ENCODE results near the gene EYA4.

The EYA4 gene

DNA sequence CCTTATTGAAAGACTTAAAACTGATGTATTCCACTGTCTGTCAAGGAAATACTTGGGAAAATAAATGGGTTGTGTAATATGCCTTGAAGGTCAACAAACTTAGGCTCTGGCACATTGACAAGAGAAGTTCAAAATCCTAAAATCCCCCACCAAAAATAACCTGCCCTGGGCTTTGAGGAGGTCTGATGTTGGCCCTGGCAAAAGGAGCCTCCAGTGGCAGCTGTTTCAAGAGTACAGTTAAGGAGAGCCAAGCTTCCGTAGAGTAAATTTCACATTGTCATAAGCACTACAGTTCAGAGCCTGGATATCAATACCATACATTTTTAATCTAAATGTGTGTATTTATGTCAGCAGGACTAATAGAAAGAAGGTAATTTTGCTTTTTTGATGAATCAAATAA is 282.7 kb downstream of the EYA4 start:
- Histone ChIP-seq H3K27me3 (ENCODE audit: control insufficient read depth in 3 of 3, insufficient read depth in 3 of 3, low read depth in 1 of 3, low read length in 3 of 3) (no peaks in the 10 kb centered on the region), H3K4me1 (ENCODE audit: control insufficient read depth in 2 of 2, insufficient read depth in 1 of 2, low read depth in 1 of 2, low read length in 2 of 2) (no peaks in the 10 kb centered on the region), H3K23ac (ENCODE audit: low read depth, low read length, poor library complexity) (no peak overlapping the region), H4K8ac (ENCODE audit: low read depth, low read length) (no peak overlapping the region), H3K4me3 (ENCODE audit: low read length in 2 of 2) (no peak overlapping the region), H2AFZ (ENCODE audit: low read length) (no peak overlapping the region), H3K79me1 (ENCODE audit: low read depth, low read length) (no peaks in the 10 kb centered on the region), H3K9ac (ENCODE audit: low read depth, low read length, poor library complexity) (no peak overlapping the region), H3K18ac (ENCODE audit: low read length) (no peak overlapping the region), H3K9me3 (replicated peaks in 1 of 2; ENCODE audit: control insufficient read depth in 2 of 2, insufficient read depth in 1 of 2, low read depth in 1 of 2, low read length in 2 of 2) (no peaks in the 10 kb centered on the region), H3K27ac (replicated peaks; ENCODE audit: low read length) (no peak overlapping the region), H2BK120ac (ENCODE audit: low read depth, low read length) (no peak overlapping the region), H3K4ac (ENCODE audit: low read length) (no peak overlapping the region), H2BK12ac (ENCODE audit: low read length) (no peak overlapping the region), H3K4me2 (ENCODE audit: insufficient read depth, low read length, poor library complexity, severe bottlenecking) (no peak overlapping the region), H4K91ac (ENCODE audit: low read depth, low read length, poor library complexity) (no peak overlapping the region), H2BK5ac (ENCODE audit: low read length) (no peak overlapping the region), H3K36me3 (replicated peaks in 1 of 2; ENCODE audit: control insufficient read depth in 2 of 2, insufficient read depth in 2 of 2, low read length in 2 of 2) (no peaks in the 10 kb centered on the region), H3K14ac (ENCODE audit: low read length) (no peak overlapping the region), H2AK5ac (ENCODE audit: low read depth, low read length) (no peak overlapping the region), H2BK15ac (ENCODE audit: low read length) (no peak overlapping the region)
- WGBS, 2 donors (ENCODE audit: extremely low coverage in 2 of 2, insufficient read length in 2 of 2, insufficient replicate concordance in 1 of 2), result no CpG with 5 or more reads among the region's 1 CpG
- no peak for DNase-seq (ENCODE audit: low spot score)

DNA sequence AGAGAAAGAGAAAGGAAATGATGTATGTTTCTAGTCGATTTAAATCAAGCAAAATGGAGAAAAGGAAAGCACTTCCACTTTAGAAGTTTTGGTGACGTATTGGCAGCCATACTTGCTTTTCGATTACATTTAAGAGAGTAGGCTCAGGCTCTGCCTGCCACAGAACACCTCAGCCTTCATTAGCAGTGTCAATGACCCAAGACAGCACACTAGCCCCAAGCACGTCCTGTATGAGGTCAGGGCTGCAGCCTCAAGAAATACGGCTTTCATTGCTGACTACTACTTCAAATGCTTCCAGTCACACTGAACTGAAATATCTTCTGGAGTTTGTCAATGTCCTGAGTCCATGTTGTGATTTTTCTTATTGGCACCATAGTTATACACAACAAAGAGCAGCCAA is 285.3 kb downstream of the EYA4 start:
- Histone ChIP-seq H3K9ac (ENCODE audit: low read depth, low read length, poor library complexity) (peak overlapping the region; percentile 50), H3K4me3 (ENCODE audit: low read length in 2 of 2) (no peak overlapping the region), H2BK15ac (ENCODE audit: low read length) (no peak overlapping the region), H2BK12ac (ENCODE audit: low read length) (no peak overlapping the region), H3K4me1 (ENCODE audit: control insufficient read depth in 2 of 2, insufficient read depth in 1 of 2, low read depth in 1 of 2, low read length in 2 of 2) (no peaks in the 10 kb centered on the region), H3K27me3 (ENCODE audit: control insufficient read depth in 3 of 3, insufficient read depth in 3 of 3, low read depth in 1 of 3, low read length in 3 of 3) (no peaks in the 10 kb centered on the region), H3K14ac (ENCODE audit: low read length) (no peak overlapping the region), H2AFZ (ENCODE audit: low read length) (no peak overlapping the region), H3K18ac (ENCODE audit: low read length) (no peak overlapping the region), H2BK120ac (ENCODE audit: low read depth, low read length) (no peak overlapping the region), H3K36me3 (replicated peaks in 1 of 2; ENCODE audit: control insufficient read depth in 2 of 2, insufficient read depth in 2 of 2, low read length in 2 of 2) (no peaks in the 10 kb centered on the region), H4K8ac (ENCODE audit: low read depth, low read length) (no peak overlapping the region), H4K91ac (ENCODE audit: low read depth, low read length, poor library complexity) (no peak overlapping the region), H3K27ac (replicated peaks; ENCODE audit: low read length) (no peak overlapping the region), H3K23ac (ENCODE audit: low read depth, low read length, poor library complexity) (no peak overlapping the region), H3K9me3 (replicated peaks in 1 of 2; ENCODE audit: control insufficient read depth in 2 of 2, insufficient read depth in 1 of 2, low read depth in 1 of 2, low read length in 2 of 2) (no peaks in the 10 kb centered on the region), H2BK5ac (ENCODE audit: low read length) (no peak overlapping the region), H3K79me1 (ENCODE audit: low read depth, low read length) (no peaks in the 10 kb centered on the region), H2AK5ac (ENCODE audit: low read depth, low read length) (no peak overlapping the region), H3K4me2 (ENCODE audit: insufficient read depth, low read length, poor library complexity, severe bottlenecking) (no peak overlapping the region), H3K4ac (ENCODE audit: low read length) (no peak overlapping the region)
- no CpG with 5 or more reads among the region's 5 CpGs for WGBS, 2 donors (ENCODE audit: extremely low coverage in 2 of 2, insufficient read length in 2 of 2, insufficient replicate concordance in 1 of 2)
- DNase-seq (ENCODE audit: low spot score), result no peak

- Histone ChIP-seq H3K9me3 (replicated peaks in 1 of 2; ENCODE audit: control insufficient read depth in 2 of 2, insufficient read depth in 1 of 2, low read depth in 1 of 2, low read length in 2 of 2) (no peaks in the 10 kb centered on the region), H2AK5ac (ENCODE audit: low read depth, low read length) (no peak overlapping the region), H3K9ac (ENCODE audit: low read depth, low read length, poor library complexity) (no peak overlapping the region), H4K8ac (ENCODE audit: low read depth, low read length) (no peak overlapping the region), H2BK5ac (ENCODE audit: low read length) (no peak overlapping the region), H3K36me3 (replicated peaks in 1 of 2; ENCODE audit: control insufficient read depth in 2 of 2, insufficient read depth in 2 of 2, low read length in 2 of 2) (no peaks in the 10 kb centered on the region), H3K4me1 (ENCODE audit: control insufficient read depth in 2 of 2, insufficient read depth in 1 of 2, low read depth in 1 of 2, low read length in 2 of 2) (no peaks in the 10 kb centered on the region), H3K23ac (ENCODE audit: low read depth, low read length, poor library complexity) (no peak overlapping the region), H2BK15ac (ENCODE audit: low read length) (no peak overlapping the region), H2BK120ac (ENCODE audit: low read depth, low read length) (no peak overlapping the region), H3K14ac (ENCODE audit: low read length) (no peak overlapping the region), H4K91ac (ENCODE audit: low read depth, low read length, poor library complexity) (no peak overlapping the region), H2BK12ac (ENCODE audit: low read length) (no peak overlapping the region), H3K4ac (ENCODE audit: low read length) (no peak overlapping the region), H3K79me1 (ENCODE audit: low read depth, low read length) (no peaks in the 10 kb centered on the region), H3K4me3 (ENCODE audit: low read length in 2 of 2) (no peak overlapping the region), H3K4me2 (ENCODE audit: insufficient read depth, low read length, poor library complexity, severe bottlenecking) (no peak overlapping the region), H3K27ac (replicated peaks; ENCODE audit: low read length) (no peak overlapping the region), H3K18ac (ENCODE audit: low read length) (no peak overlapping the region), H2AFZ (ENCODE audit: low read length) (no peak overlapping the region), H3K27me3 (ENCODE audit: control insufficient read depth in 3 of 3, insufficient read depth in 3 of 3, low read depth in 1 of 3, low read length in 3 of 3) (no peaks in the 10 kb centered on the region)
- no peak for DNase-seq (ENCODE audit: low spot score)
- WGBS, 2 donors (ENCODE audit: extremely low coverage in 2 of 2, insufficient read length in 2 of 2, insufficient replicate concordance in 1 of 2), result no CpG with 5 or more reads among the region's 2 CpGs
These were observed 287.4 kb downstream of the EYA4 start for GRCh38 chr6:133528566-133528965.

- Histone ChIP-seq H3K14ac (ENCODE audit: low read length) (no peak overlapping the region), H2BK12ac (ENCODE audit: low read length) (no peak overlapping the region), H3K23ac (ENCODE audit: low read depth, low read length, poor library complexity) (no peak overlapping the region), H3K27me3 (ENCODE audit: control insufficient read depth in 3 of 3, insufficient read depth in 3 of 3, low read depth in 1 of 3, low read length in 3 of 3) (peaks cover 0 to 13% (median 0%) of the 10 kb centered on the region in 3 experiments), H2AK5ac (ENCODE audit: low read depth, low read length) (no peak overlapping the region), H3K4me2 (ENCODE audit: insufficient read depth, low read length, poor library complexity, severe bottlenecking) (no peak overlapping the region), H3K4me1 (ENCODE audit: control insufficient read depth in 2 of 2, insufficient read depth in 1 of 2, low read depth in 1 of 2, low read length in 2 of 2) (no peaks in the 10 kb centered on the region), H2AFZ (ENCODE audit: low read length) (no peak overlapping the region), H3K36me3 (replicated peaks in 1 of 2; ENCODE audit: control insufficient read depth in 2 of 2, insufficient read depth in 2 of 2, low read length in 2 of 2) (no peaks in the 10 kb centered on the region), H4K8ac (ENCODE audit: low read depth, low read length) (no peak overlapping the region), H2BK120ac (ENCODE audit: low read depth, low read length) (no peak overlapping the region), H4K91ac (ENCODE audit: low read depth, low read length, poor library complexity) (no peak overlapping the region), H3K4ac (ENCODE audit: low read length) (no peak overlapping the region), H2BK15ac (ENCODE audit: low read length) (peak overlapping the region; percentile 54), H3K18ac (ENCODE audit: low read length) (peak overlapping the region; percentile 12), H3K9ac (ENCODE audit: low read depth, low read length, poor library complexity) (no peak overlapping the region), H3K9me3 (replicated peaks in 1 of 2; ENCODE audit: control insufficient read depth in 2 of 2, insufficient read depth in 1 of 2, low read depth in 1 of 2, low read length in 2 of 2) (no peaks in the 10 kb centered on the region), H3K27ac (replicated peaks; ENCODE audit: low read length) (no peak overlapping the region), H2BK5ac (ENCODE audit: low read length) (no peak overlapping the region), H3K79me1 (ENCODE audit: low read depth, low read length) (no peaks in the 10 kb centered on the region), H3K4me3 (ENCODE audit: low read length in 2 of 2) (no peak overlapping the region)
- DNase-seq (ENCODE audit: low spot score), result no peak
- no CpG with 5 or more reads among the region's 7 CpGs for WGBS, 2 donors (ENCODE audit: extremely low coverage in 2 of 2, insufficient read length in 2 of 2, insufficient replicate concordance in 1 of 2)
These were observed 291.8 kb downstream of the EYA4 start for GRCh38 chr6:133532908-133533307.
